ENCODE data around the gene SMIM31. TPM values are rescaled to one million over a fixed set of nuclear protein-coding genes. Genes with fewer than 3 reads are reported as not detected.
A peak's percentile ranks its signal among the peaks of the same experiment; 100 is the strongest.

Gene SMIM31
- total and polyA plus RNA-seq, 4 donors = 1.0 to 3.8 (median 2.3) TPM

GRCh38 chr4:164783976-164784375, 30.0 kb downstream of the SMIM31 start:
- Histone ChIP-seq H3K27me3 (ENCODE audit: control insufficient read depth in 3 of 3, insufficient read depth in 3 of 3, low read length in 2 of 3) (no peaks in the 10 kb centered on the region), H3K9me3 (ENCODE audit: control insufficient read depth in 4 of 4, insufficient read depth in 3 of 4, low read length in 3 of 4) (no peaks in the 10 kb centered on the region), H3K4me3 (no peak overlapping the region), H3K36me3 (ENCODE audit: control insufficient read depth in 4 of 4, insufficient read depth in 4 of 4, low read length in 4 of 4) (no peaks in the 10 kb centered on the region), H3K4me1 (ENCODE audit: control insufficient read depth in 5 of 5, insufficient read depth in 5 of 5, low read length in 5 of 5) (no peaks in the 10 kb centered on the region), H3K9ac (ENCODE audit: insufficient read depth in 1 of 2, low read length in 2 of 2) (no peak overlapping the region), H3K27ac (ENCODE audit: low read depth in 1 of 2, low read length in 1 of 2) (no peak overlapping the region)
- no peak for ATAC-seq (ENCODE audit: insufficient read depth, low FRiP score)
- 79 to 80% methylated on average over 6 of the region's 6 CpGs for WGBS, 2 donors
- DNase-seq = no peak
- no peak for TF ChIP-seq CTCF (IDR thresholded peaks at IDR 0.05; ENCODE audit: control extremely low read depth, extremely low read depth)

- H3K36me3 ChIP-seq (ENCODE audit: control insufficient read depth in 4 of 4, insufficient read depth in 4 of 4, low read length in 4 of 4) = no peaks in the 10 kb centered on the region
- no peak overlapping the region for H3K4me3 ChIP-seq
- H3K27ac ChIP-seq (ENCODE audit: low read depth in 1 of 2, low read length in 1 of 2) = no peak overlapping the region
- no peak for TF ChIP-seq CTCF (IDR thresholded peaks at IDR 0.05; ENCODE audit: control extremely low read depth, extremely low read depth)
- H3K9me3 ChIP-seq (ENCODE audit: control insufficient read depth in 4 of 4, insufficient read depth in 3 of 4, low read length in 3 of 4) = no peaks in the 10 kb centered on the region
- H3K27me3 ChIP-seq (ENCODE audit: control insufficient read depth in 3 of 3, insufficient read depth in 3 of 3, low read length in 2 of 3) = no peaks in the 10 kb centered on the region
- DNase-seq = peak in 1 of 3 donors; percentile 4
- ATAC-seq (ENCODE audit: insufficient read depth, low FRiP score) = no peak
- no peaks in the 10 kb centered on the region for H3K4me1 ChIP-seq (ENCODE audit: control insufficient read depth in 5 of 5, insufficient read depth in 5 of 5, low read length in 5 of 5)
- H3K9ac ChIP-seq (ENCODE audit: insufficient read depth in 1 of 2, low read length in 2 of 2) = no peak overlapping the region
- WGBS, 2 donors = 82 to 94% methylated on average over 1 of the region's 1 CpG
These were observed 35.1 kb downstream of the SMIM31 start for GRCh38 chr4:164789047-164789446.

GRCh38 chr4:164790249-164790648, 36.3 kb downstream of the SMIM31 start:
- no peak for TF ChIP-seq CTCF (IDR thresholded peaks at IDR 0.05; ENCODE audit: control extremely low read depth, extremely low read depth)
- H3K36me3 ChIP-seq (ENCODE audit: control insufficient read depth in 4 of 4, insufficient read depth in 4 of 4, low read length in 4 of 4) = no peaks in the 10 kb centered on the region
- no peaks in the 10 kb centered on the region for H3K27me3 ChIP-seq (ENCODE audit: control insufficient read depth in 3 of 3, insufficient read depth in 3 of 3, low read length in 2 of 3)
- H3K4me1 ChIP-seq (ENCODE audit: control insufficient read depth in 5 of 5, insufficient read depth in 5 of 5, low read length in 5 of 5) = no peaks in the 10 kb centered on the region
- no peak overlapping the region for H3K9ac ChIP-seq (ENCODE audit: insufficient read depth in 1 of 2, low read length in 2 of 2)
- H3K4me3 ChIP-seq = no peak overlapping the region
- no peaks in the 10 kb centered on the region for H3K9me3 ChIP-seq (ENCODE audit: control insufficient read depth in 4 of 4, insufficient read depth in 3 of 4, low read length in 3 of 4)
- H3K27ac ChIP-seq (ENCODE audit: low read depth in 1 of 2, low read length in 1 of 2) = no peak overlapping the region
- DNase-seq (no peak), ATAC-seq (ENCODE audit: insufficient read depth, low FRiP score) (no peak)

- TF ChIP-seq CTCF (IDR thresholded peaks at IDR 0.05; ENCODE audit: control extremely low read depth, extremely low read depth) = no peak
- no peaks in the 10 kb centered on the region for H3K36me3 ChIP-seq (ENCODE audit: control insufficient read depth in 4 of 4, insufficient read depth in 4 of 4, low read length in 4 of 4)
- no peak overlapping the region for H3K9ac ChIP-seq (ENCODE audit: insufficient read depth in 1 of 2, low read length in 2 of 2)
- ATAC-seq (ENCODE audit: insufficient read depth, low FRiP score) = no peak
- H3K27ac ChIP-seq (ENCODE audit: low read depth in 1 of 2, low read length in 1 of 2) = no peak overlapping the region
- H3K4me1 ChIP-seq (ENCODE audit: control insufficient read depth in 5 of 5, insufficient read depth in 5 of 5, low read length in 5 of 5) = no peaks in the 10 kb centered on the region
- H3K27me3 ChIP-seq (ENCODE audit: control insufficient read depth in 3 of 3, insufficient read depth in 3 of 3, low read length in 2 of 3) = no peaks in the 10 kb centered on the region
- WGBS, 2 donors = 51 to 70% methylated on average over 2 of the region's 2 CpGs
- H3K4me3 ChIP-seq = no peak overlapping the region
- DNase-seq = no peak
- no peaks in the 10 kb centered on the region for H3K9me3 ChIP-seq (ENCODE audit: control insufficient read depth in 4 of 4, insufficient read depth in 3 of 4, low read length in 3 of 4)
These were observed 45.5 kb downstream of the SMIM31 start for GRCh38 chr4:164799410-164799809.
